Gastrocnemius medialis (tissue), 4 donors: ENCODE results near the gene APOBEC2. TPM values are rescaled to one million over a fixed set of nuclear protein-coding genes. Genes with fewer than 3 reads are reported as not detected.

Experiments
- ATAC-seq, 2 donors: fragments of 150-250 bp; one replicate each; pipeline ENCODE4 v1.9.1; 2016
- DNase-seq, 2 donors: peaks; one replicate each; pipeline ENCODE4 v3.0.0-alpha.2; 2019
- H3K27ac ChIP-seq, 4 donors: fragments of 200-600 bp; sonication (generic); 1 replicate in 1 of 4; 2 replicates in 3 of 4; pipeline ENCODE4 v1.5.1; 2016 to 2018; ENCODE audit warnings: mild to moderate bottlenecking in 2 of 4, moderate library complexity in 1 of 4
- H3K27me3 ChIP-seq, 3 donors: fragments of 200-600 bp; sonication (generic) in 2 of 3; 1 replicate in 1 of 3; 2 replicates in 2 of 3; pipeline versions ENCODE4 v1.5.1 to v1.6.0; 2016 to 2019; ENCODE audit warnings: mild to moderate bottlenecking in 1 of 3, moderate library complexity in 1 of 3
- H3K36me3 ChIP-seq, 2 donors: fragments of 200-600 bp; sonication (generic) in 1 of 2; one replicate each; pipeline ENCODE4 v1.5.1; 2017 to 2018
- H3K4me1 ChIP-seq, 2 donors: fragments of 200-600 bp; sonication (generic) in 1 of 2; one replicate each; pipeline ENCODE4 v1.5.1; 2016 to 2017; ENCODE audit warnings: mild to moderate bottlenecking in 2 of 2
- H3K4me3 ChIP-seq, 4 donors: fragments of 200-600 bp; sonication (generic) in 3 of 4; 1 replicate in 1 of 4; 2 replicates in 3 of 4; pipeline ENCODE4 v1.5.1; 2016 to 2019; ENCODE audit warnings: mild to moderate bottlenecking in 2 of 4
- H3K9me3 ChIP-seq, 3 donors: fragments of 200-600 bp; sonication (generic) in 2 of 3; 1 replicate in 1 of 3; 2 replicates in 2 of 3; pipeline ENCODE4 v1.5.1; 2016 to 2019
- POLR2A ChIP-seq, 2 donors: fragments of 450-650 bp; IDR thresholded peaks; one replicate each; pipeline ENCODE4 v1.6.1; 2017; ENCODE audit warnings: antibody characterized with exemption in 2 of 2, mild to moderate bottlenecking in 2 of 2, moderate library complexity in 2 of 2
- in situ Hi-C, 4 donors: fragments of 200-750 bp; cut with MboI; loops; one replicate each; pipeline versions ENCODE4 v1.15.0 to v1.8.0; 2017; ENCODE audit warnings: low sequenced_read_pairs in 4 of 4
- intact Hi-C: fragments of 100-400 bp; cut with DNase I; formaldehyde crosslinking; loops from one replicate; pipeline ENCODE4 v1.15.1; 2023; ENCODE audit warnings: low total_unique reads
- total RNA-seq, 4 donors: library from RNA; depleted of rRNA; stranded (reverse); fragments of >200 nt; gene quantifications; one replicate each; pipeline versions ENCODE4 v1.1.0 to v1.2.3, GENCODE V29; 2016
- TF ChIP-seq, protein P1 (sequence below), 5 experiments: fragments of 450-650 bp in 3 of 5; fragments of 200-600 bp in 2 of 5; sonication (generic) in 2 of 5; IDR thresholded peaks in 4 of 5; conservative IDR thresholded peaks in 1 of 5; 1 replicate in 4 of 5; 2 replicates in 1 of 5; pipeline ENCODE4 v1.5.1; 2016 to 2019; ENCODE audit warnings: antibody characterized with exemption in 5 of 5, mild to moderate bottlenecking in 3 of 5, moderate library complexity in 3 of 5

Gene APOBEC2
- total RNA-seq, 4 donors from 2014 or later, result 93.9 to 315 (median 106) TPM

DNA sequence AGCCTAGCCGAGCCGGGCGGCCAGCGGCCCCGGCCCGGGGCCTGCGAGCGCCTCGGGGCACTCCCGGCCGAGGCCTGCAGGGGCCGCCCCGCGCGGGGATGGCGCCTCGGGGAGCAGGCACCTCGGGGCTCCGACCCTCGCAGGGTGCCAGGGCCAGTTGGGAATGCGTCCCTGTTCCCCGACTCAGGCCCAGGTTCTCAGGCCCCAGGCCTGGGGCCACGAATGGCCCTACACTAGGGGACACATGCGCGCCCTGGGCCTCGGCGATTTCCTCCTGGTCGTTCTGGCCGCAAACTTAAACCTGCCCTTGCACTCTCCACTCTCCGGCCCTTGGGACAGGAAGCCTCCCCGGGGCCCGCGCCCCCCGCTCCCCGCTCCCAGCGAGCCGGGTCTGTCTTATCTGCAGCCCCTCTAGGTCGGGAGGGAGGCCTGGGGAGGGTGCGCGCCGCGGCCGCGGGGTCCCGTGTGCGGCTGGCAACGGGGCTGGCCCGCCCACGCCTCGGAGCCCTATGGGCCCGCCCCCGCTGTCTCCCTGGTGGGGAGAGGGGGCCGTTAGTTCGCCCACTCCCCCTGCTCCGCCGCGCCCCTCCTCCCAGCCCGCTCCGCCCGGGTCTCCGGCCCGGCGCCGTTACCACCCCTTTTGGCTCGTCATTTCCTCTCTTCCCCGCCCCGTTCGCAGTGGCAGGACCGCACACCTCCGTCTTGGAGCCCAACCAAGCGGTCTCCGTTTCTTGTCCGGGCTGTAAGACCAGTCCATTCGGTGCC is 20.4 kb downstream of the APOBEC2 start:
- Histone ChIP-seq H3K9me3 (no peaks in the 10 kb centered on the region), H3K36me3 (peaks cover 0 to 6% of the 10 kb centered on the region in 2 donors), H3K27me3 (no peaks in the 10 kb centered on the region), H3K4me1 (peaks cover 34 to 48% of the 10 kb centered on the region in 2 donors), H3K27ac (peak overlapping the region; percentile 97 to 99 (median 98)), H3K4me3 (peak overlapping the region; percentile 75 to 93 (median 82))
- in situ Hi-C loops (no loop called here), intact Hi-C loops (loop anchor here (2.0 to 10.0 kb wide), 5 partner anchors 21 to 1141 kb away; partner anchors contain the start of genes APOBEC2, MOCS1, PRICKLE4 and TOMM6)
- TF ChIP-seq, protein P1, sequence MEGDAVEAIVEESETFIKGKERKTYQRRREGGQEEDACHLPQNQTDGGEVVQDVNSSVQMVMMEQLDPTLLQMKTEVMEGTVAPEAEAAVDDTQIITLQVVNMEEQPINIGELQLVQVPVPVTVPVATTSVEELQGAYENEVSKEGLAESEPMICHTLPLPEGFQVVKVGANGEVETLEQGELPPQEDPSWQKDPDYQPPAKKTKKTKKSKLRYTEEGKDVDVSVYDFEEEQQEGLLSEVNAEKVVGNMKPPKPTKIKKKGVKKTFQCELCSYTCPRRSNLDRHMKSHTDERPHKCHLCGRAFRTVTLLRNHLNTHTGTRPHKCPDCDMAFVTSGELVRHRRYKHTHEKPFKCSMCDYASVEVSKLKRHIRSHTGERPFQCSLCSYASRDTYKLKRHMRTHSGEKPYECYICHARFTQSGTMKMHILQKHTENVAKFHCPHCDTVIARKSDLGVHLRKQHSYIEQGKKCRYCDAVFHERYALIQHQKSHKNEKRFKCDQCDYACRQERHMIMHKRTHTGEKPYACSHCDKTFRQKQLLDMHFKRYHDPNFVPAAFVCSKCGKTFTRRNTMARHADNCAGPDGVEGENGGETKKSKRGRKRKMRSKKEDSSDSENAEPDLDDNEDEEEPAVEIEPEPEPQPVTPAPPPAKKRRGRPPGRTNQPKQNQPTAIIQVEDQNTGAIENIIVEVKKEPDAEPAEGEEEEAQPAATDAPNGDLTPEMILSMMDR (IDR thresholded peaks at IDR 0.05 in 4 of 5, conservative IDR thresholded peaks at IDR 0.05 in 1 of 5), result peak in 4 of 5 experiments; percentile 49 to 82 (median 62)
- TF ChIP-seq POLR2A (IDR thresholded peaks at IDR 0.05), result peak; percentile 97 to 98
- ATAC-seq (peak; percentile 45 to 49), DNase-seq (peak; percentile 92)

DNA sequence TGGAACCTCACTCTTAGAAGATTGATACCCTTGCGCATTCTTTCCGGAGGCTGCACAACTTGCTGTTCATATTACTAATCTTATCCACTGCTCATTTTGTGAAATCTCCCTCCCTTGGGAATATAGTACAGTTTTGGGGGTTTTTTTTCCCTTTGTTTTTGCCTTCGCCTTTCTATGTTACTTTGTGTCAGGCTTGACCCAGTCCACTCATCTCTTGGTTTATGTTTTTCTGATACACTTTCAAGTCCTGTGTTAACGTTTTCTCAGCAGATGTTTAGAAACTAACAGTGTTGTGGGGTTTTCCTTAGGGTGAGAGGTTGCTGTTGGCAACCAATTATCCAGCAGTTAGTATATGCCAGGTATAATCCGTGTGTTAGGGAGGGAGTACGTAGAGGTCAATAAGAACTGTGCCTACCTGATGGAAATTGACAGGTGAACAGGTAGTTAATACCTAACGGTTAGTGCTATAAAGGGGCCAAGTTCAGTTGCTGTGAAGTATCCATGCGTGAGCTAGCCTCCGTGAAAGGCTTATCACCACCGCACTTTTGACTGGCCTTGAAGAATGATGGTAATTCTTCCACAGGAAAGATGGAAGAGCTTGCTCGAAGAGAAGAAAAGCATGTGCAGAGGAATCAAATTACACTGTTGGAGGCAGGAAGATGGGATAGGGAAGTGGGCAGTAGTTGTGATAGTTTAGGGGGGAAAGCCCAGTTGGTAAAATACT is 21.1 kb downstream of the APOBEC2 start:
- in situ Hi-C loops, result no loop called here
- TF ChIP-seq, protein P1 (IDR thresholded peaks at IDR 0.05 in 4 of 5, conservative IDR thresholded peaks at IDR 0.05 in 1 of 5), result no peak
- TF ChIP-seq POLR2A (IDR thresholded peaks at IDR 0.05), result no peak
- no peak for ATAC-seq

DNA sequence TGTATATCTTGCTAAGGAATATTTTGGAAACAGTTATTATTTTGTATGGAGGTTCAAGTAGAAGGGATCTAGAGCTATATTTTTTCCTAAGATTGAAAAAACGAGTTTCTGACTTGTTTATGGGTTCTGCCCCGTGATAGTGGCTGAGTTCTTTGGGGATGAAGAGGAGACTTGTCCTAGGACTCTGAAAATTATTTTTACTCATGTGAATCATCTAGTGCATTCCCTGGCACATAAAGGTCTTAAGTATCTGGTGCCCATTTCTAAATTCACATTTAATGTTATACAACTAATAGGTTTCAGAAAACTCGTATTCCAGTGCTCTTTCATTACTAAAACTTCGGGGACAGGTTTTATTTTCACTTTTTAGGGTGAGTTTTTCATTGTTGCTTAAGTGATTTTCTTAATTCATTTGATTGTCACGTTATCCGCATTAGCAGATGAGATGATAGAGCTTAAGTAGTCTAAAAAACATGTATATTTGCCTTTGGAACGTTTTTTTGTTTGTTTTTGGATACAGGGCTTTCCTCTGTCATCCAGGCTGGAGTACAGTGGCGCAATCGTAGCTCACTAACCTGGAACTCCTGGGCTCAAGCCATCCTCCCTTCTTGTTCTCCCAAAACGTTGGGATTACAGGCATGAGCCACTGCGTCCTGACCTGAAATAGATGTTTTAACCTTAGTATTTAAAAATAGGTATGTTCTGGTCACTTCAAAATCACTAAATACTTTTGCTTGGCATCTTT is 21.9 kb downstream of the APOBEC2 start:
- peak; percentile 38 to 58 for DNase-seq
- peak overlapping the region; percentile 97 to 99 (median 98) for H3K27ac ChIP-seq
- peak overlapping the region; percentile 75 to 93 (median 82) for H3K4me3 ChIP-seq
- H3K4me1 ChIP-seq, result peaks cover 34 to 48% of the 10 kb centered on the region in 2 donors
- TF ChIP-seq POLR2A (IDR thresholded peaks at IDR 0.05), result no peak
- TF ChIP-seq, protein P1 (IDR thresholded peaks at IDR 0.05 in 4 of 5, conservative IDR thresholded peaks at IDR 0.05 in 1 of 5), result no peak
- peak; percentile 20 to 29 for ATAC-seq
- in situ Hi-C loops, result no loop called here
- H3K36me3 ChIP-seq, result peaks cover 0 to 5% of the 10 kb centered on the region in 2 donors
- no peaks in the 10 kb centered on the region for H3K27me3 ChIP-seq
- no peaks in the 10 kb centered on the region for H3K9me3 ChIP-seq
- intact Hi-C loops, result loop anchor here (5.0 to 10.0 kb wide), 4 partner anchors 173 to 1143 kb away; partner anchors contain the start of genes MOCS1, PRICKLE4 and TOMM6

More for the DNA sequence above, 21.1 kb downstream of the APOBEC2 start:
- peak overlapping the region; percentile 75 to 93 (median 82) for H3K4me3 ChIP-seq
- H3K9me3 ChIP-seq, result no peaks in the 10 kb centered on the region
- H3K4me1 ChIP-seq, result peaks cover 34 to 48% of the 10 kb centered on the region in 2 donors
- peak overlapping the region; percentile 97 to 99 (median 98) for H3K27ac ChIP-seq
- no peak for DNase-seq
- H3K27me3 ChIP-seq, result no peaks in the 10 kb centered on the region
- peaks cover 0 to 2% of the 10 kb centered on the region in 2 donors for H3K36me3 ChIP-seq
- intact Hi-C loops, result loop anchor here (2.0 to 10.0 kb wide), 5 partner anchors 21 to 1142 kb away; partner anchors contain the start of genes APOBEC2, MOCS1, PRICKLE4 and TOMM6
